HG02798 (cell line): ENCODE results near the gene TTC23.

Source experiments
- ATAC-seq: cut with Tn5 transposase; IDR thresholded peaks from one replicate; pipeline ENCODE4 v1.9.1; 2021; ENCODE audit warnings: mild to moderate bottlenecking; ENCODE audit not compliant: unreplicated experiment, poor library complexity

TTC23 gene

GRCh38 chr15:99143655-99144610, 105.4 kb downstream of the TTC23 start:
- no peak for ATAC-seq

- no peak for ATAC-seq
Observed at GRCh38 chr15:99143242-99143641, 106.1 kb downstream of the TTC23 start.

GRCh38 chr15:99142562-99142961, 106.8 kb downstream of the TTC23 start:
- ATAC-seq: no peak

GRCh38 chr15:99141943-99142342, 107.4 kb downstream of the TTC23 start:
- ATAC-seq: no peak

GRCh38 chr15:99140590-99140989, 108.8 kb downstream of the TTC23 start:
- ATAC-seq: no peak

- ATAC-seq: no peak
Observed at GRCh38 chr15:99139276-99139675, 110.1 kb downstream of the TTC23 start.

DNA sequence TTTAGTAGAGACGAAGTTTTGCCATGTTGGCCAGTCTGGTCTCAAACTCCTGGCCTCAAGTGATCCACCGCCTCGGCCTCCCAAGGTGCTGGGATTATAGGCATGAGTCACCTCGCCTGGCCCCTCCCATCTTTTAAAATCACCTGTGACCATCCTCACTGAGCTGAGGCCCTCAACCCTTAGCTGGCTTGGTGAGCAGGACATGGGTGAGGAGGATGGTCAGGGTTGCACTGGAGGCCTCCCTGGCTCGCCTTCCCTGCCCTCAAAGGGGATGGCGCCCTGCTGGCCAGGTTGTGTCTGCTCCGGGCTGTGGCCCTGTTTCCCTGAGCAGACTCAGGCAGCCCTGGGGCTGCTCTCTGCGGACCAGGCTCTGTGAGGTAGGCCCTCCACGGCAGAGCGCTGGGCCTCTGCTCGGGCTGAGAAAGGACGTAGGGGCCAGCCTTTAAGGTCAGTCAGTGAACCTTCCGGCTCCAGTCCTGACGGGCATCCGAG, 110.8 kb downstream of the TTC23 start:
- no peak for ATAC-seq

DNA sequence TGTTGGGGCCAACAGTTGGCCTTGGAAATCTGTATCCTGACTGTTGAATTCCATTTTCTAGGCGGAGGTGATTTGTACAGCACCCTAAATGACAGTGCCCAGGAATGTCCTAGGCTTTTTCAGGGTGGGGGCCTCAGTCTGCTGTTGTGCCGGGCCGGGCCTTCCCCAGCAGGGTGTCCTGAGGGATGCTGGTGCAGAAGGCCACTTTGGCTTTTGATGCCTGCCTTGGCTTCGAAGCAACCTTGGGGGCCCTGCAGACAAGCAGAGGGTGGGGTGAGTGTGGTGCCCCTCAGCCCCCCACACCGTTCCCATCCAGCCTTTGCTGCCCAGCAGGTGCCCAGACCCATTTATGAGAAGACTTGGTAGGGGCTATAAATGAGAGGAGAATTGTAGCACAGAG, 111.5 kb downstream of the TTC23 start:
- no peak for ATAC-seq

GRCh38 chr15:99137111-99137546, 112.3 kb downstream of the TTC23 start:
- ATAC-seq: no peak

- peak; percentile 62 for ATAC-seq
Observed at GRCh38 chr15:99135194-99135593, 114.2 kb downstream of the TTC23 start.

DNA sequence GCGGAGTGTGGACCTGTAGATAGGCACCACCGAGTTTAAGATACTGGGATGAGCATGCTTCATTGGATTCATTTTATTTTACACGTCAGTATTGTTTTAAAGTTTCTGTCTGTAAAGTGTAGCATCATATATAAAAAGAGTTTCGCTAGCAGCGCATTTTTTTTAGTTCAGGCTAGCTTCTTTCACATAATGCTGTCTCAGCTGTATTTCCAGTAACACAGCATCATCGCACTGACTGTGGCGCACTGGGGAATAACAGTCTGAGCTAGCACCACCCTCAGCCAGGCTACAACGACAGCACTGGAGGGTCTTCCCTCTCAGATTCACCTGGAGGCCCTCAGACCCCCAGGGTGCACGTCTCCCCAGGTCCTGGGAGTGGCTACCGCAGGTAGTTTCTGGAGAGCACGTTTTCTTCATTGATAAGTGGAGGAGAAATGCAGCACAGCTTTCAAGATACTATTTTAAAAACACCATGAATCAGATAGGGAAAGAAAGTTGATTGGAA, 115.0 kb downstream of the TTC23 start:
- no peak for ATAC-seq

DNA sequence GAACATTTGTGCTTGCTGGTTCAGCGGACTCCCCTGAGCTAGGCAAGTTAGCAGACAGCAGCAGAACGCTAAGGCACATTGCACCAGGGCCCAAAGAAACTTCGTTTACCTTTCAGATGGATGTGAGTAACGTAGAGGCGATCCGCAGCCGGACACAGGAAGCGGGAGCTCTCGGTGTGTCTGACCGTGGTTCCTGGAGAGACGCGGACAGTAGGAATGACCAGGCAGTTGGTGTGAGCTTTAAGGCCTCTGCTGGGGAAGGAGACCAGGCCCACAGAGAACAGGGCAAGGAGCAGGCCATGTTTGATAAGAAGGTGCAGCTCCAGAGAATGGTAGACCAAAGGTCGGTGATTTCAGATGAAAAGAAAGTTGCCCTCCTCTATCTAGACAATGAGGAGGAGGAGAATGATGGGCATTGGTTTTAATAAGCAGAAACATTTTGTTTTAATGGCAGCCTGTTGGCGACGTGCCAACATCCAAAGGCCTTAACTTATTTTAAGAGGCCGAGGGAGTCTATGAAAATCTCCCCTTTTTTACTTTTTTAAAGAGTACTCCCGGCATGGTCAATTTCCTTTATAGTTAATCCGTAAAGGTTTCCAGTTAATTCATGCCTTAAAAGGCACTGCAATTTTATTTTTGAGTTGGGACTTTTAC, 116.6 kb downstream of the TTC23 start:
- no peak for ATAC-seq

DNA sequence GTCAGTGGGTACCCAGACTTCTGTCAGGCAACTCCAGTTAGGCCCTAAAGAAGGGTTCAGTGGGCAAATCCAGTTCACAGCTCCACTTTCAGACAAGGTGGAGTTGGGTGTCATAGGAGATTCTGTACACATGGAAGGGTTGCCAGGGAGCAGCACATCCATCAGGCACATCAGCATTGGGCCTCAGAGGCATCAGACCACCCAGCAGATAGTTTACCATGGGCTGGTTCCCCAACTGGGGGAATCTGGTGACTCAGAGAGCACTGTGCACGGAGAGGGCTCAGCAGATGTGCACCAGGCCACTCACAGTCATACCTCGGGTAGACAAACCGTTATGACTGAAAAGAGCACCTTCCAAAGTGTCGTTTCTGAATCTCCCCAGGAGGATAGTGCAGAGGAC, 117.3 kb downstream of the TTC23 start:
- ATAC-seq: no peak

DNA sequence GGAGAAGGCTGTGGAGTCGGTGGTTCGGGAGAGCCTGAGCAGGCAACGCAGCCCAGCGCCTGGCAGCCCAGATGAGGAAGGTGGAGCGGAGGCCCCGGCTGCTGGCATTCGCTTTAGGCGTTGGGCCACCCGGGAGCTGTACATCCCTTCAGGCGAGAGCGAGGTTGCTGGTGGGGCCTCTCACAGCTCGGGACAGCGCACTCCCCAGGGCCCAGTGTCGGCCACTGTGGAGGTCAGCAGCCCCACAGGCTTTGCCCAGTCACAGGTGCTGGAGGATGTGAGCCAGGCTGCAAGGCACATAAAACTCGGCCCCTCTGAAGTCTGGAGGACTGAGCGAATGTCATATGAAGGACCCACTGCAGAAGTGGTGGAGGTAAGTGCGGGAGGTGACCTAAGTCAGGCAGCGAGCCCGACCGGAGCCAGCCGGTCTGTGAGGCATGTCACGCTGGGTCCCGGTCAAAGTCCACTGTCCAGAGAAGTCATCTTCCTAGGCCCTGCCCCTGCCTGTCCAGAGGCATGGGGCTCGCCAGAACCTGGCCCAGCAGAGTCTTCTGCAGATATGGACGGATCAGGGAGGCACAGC, 117.8 kb downstream of the TTC23 start:
- no peak for ATAC-seq

DNA sequence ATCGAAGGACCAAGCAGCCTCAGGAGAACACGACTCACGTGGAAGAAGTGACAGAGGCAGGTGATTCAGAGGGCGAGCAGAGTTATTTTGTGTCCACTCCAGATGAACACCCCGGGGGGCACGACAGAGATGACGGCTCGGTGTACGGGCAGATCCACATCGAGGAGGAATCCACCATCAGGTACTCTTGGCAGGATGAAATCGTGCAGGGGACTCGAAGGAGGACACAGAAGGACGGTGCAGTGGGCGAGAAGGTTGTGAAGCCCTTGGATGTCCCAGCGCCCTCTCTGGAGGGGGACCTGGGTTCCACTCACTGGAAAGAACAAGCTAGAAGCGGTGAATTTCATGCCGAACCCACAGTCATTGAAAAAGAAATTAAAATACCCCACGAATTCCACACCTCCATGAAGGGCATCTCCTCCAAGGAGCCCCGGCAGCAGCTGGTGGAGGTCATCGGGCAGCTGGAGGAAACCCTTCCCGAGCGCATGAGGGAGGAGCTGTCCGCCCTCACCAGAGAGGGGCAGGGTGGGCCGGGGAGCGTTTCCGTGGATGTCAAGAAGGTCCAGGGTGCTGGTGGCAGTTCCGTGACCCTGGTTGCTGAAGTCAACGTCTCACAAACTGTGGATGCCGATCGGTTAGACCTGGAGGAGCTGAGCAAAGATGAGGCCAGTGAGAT, 118.5 kb downstream of the TTC23 start:
- ATAC-seq: no peak

- ATAC-seq: no peak
Observed at GRCh38 chr15:99130314-99130713, 119.1 kb downstream of the TTC23 start.

GRCh38 chr15:99129644-99130043, 119.7 kb downstream of the TTC23 start:
- ATAC-seq: no peak

DNA sequence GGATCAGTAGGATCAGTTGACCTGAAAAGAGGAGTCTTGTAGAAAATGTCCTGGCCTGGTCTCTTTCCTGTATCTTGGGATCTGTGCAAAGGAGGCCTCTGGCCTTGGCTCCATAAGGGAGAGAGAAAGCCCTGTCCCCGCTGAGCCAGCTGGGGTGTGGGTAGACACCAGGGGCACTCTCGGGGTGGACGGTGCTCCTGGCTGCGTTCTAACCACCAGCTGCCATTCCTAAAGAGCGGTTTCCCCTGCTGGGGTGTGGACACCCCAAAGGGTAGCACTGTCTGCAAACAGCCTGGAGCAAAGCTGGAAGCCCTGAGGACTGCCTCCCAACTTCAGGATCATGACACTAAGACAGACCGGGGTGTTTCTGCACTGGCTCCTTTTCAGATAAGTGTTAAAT, 121.0 kb downstream of the TTC23 start:
- ATAC-seq: no peak

- no peak for ATAC-seq
Observed at GRCh38 chr15:99127773-99128172, 121.6 kb downstream of the TTC23 start.

GRCh38 chr15:99126930-99127329, 122.5 kb downstream of the TTC23 start:
- no peak for ATAC-seq
